ENCODE results near the gene KIF3C. TPM values are rescaled to one million over a fixed set of nuclear protein-coding genes. Genes with fewer than 3 reads are reported as not detected.
"Not testable (repeated sequence)": the region's sequence is repeated elsewhere in the genome, so short reads cannot be mapped to it uniquely, and the experiment has no call there.

The KIF3C gene
- polyA plus RNA-seq, 3 donors: 16.0 to 19.1 (median 19.1) TPM

- no peak for DNase-seq
These were observed 61.4 kb downstream of the KIF3C start for GRCh38 chr2:25920786-25921415.

- DNase-seq: no peak
These were observed 62.0 kb downstream of the KIF3C start for GRCh38 chr2:25920336-25920735.

- DNase-seq: no peak
These were observed 64.5 kb downstream of the KIF3C start for GRCh38 chr2:25917832-25918231.

- DNase-seq: not testable (repeated sequence)
These were observed 64.9 kb downstream of the KIF3C start for GRCh38 chr2:25917411-25917810.

GRCh38 chr2:25915944-25916772 lies 66.1 kb downstream of the KIF3C start:
- not testable (repeated sequence) for DNase-seq

- not testable (repeated sequence) for DNase-seq
These were observed 66.9 kb downstream of the KIF3C start for GRCh38 chr2:25915411-25915810.

GRCh38 chr2:25913696-25913973 lies 68.7 kb downstream of the KIF3C start:
- DNase-seq: not testable (repeated sequence)

- DNase-seq: no peak
These were observed 69.2 kb downstream of the KIF3C start for GRCh38 chr2:25912851-25913695.

- not testable (repeated sequence) for DNase-seq
These were observed 72.7 kb downstream of the KIF3C start for GRCh38 chr2:25909574-25909973.

- DNase-seq: no peak
These were observed 77.2 kb downstream of the KIF3C start for GRCh38 chr2:25905126-25905525.

- no peak for DNase-seq
These were observed 79.0 kb downstream of the KIF3C start for GRCh38 chr2:25903216-25903776.

GRCh38 chr2:25899404-25899970 lies 82.8 kb downstream of the KIF3C start:
- DNase-seq: no peak

- no peak for DNase-seq
These were observed 84.8 kb downstream of the KIF3C start for GRCh38 chr2:25897506-25897905.

GRCh38 chr2:25896308-25896707 lies 86.0 kb downstream of the KIF3C start:
- not testable (repeated sequence) for DNase-seq

GRCh38 chr2:25895610-25896009 lies 86.7 kb downstream of the KIF3C start:
- no peak for DNase-seq

- DNase-seq: no peak
These were observed 87.3 kb downstream of the KIF3C start for GRCh38 chr2:25895018-25895417.

GRCh38 chr2:25894135-25894830 lies 88.0 kb downstream of the KIF3C start:
- DNase-seq: no peak

GRCh38 chr2:25891672-25892071 lies 90.6 kb downstream of the KIF3C start:
- no peak for DNase-seq

GRCh38 chr2:25887624-25888242 lies 94.6 kb downstream of the KIF3C start:
- DNase-seq: no peak

GRCh38 chr2:25885933-25886332 lies 96.4 kb downstream of the KIF3C start:
- no peak for DNase-seq

GRCh38 chr2:25881764-25882163 lies 100.5 kb downstream of the KIF3C start:
- no peak for DNase-seq
